Fibroblast of mammary gland (primary cell): ENCODE data around the gene DDX47.
"Not testable (repeated sequence)": the region's sequence is repeated elsewhere in the genome, so short reads cannot be mapped to it uniquely, and the experiment has no call there.

ENCODE experiments used
- DNase-seq: peaks from one replicate; pipeline ENCODE4 v3.0.0-alpha.2; 2010; ENCODE audit warnings: low read depth
- H3K4me3 ChIP-seq: 2 replicates; pipeline ENCODE4 v1.5.1; 2011; ENCODE audit warnings: low read depth, mild to moderate bottlenecking, low read length, moderate library complexity; ENCODE audit not compliant: control insufficient read depth
- CTCF ChIP-seq: conservative IDR thresholded peaks from 2 replicates; pipeline ENCODE4 v1.5.1; 2011; ENCODE audit warnings: low read depth, low read length, inconsistent platforms; ENCODE audit not compliant: control insufficient read depth, insufficient read depth

The DDX47 gene

DNA sequence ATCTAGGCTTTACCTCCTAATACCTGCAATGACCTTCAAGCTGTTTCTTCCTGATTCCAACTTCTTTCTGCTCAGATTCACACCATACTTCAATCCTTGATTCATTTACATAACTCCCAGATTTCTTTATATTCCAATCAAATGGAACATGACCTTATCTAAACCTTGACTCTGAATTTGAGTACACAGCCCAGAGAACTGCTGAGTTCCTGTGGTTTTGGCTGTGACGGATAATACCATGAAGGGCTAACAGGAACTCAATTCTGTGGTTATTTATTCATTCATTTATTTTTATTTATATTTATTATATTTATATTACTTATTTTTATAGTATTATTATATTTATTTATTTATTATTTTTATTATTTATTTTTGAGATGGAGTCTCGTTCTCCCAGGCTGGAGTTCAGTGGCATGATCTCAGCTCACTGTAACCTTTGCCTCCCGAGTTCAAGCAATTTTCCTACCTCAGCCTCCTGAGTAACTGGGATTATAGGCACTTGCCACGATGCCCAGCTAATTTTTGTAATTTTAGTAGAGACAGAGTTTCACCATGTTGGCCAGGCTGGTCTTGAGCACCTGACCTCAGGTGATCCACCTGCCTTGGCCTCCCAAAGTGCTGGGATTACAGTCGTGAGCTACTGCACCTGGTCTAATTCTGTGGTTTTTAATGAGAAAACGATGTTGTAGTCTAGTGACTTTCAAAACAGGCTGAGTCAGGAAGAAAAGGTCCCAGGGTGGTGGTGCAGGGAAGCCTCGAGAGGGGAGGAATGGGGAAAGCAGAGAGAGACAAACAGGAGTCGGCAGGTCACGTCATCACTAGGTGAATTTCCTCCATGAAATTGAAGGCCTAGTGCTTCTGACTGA is 16.0 kb upstream of the DDX47 start:
- DNase-seq = no peak
- H3K4me3 ChIP-seq = no peak overlapping the region
- TF ChIP-seq CTCF = no peak

- no peak for TF ChIP-seq CTCF
- DNase-seq = no peak
- H3K4me3 ChIP-seq = no peak overlapping the region
Observed at GRCh38 chr12:12797794-12798152, 15.4 kb upstream of the DDX47 start.

- TF ChIP-seq CTCF = no peak
- no peak for DNase-seq
- H3K4me3 ChIP-seq = no peak overlapping the region
Observed at GRCh38 chr12:12798480-12798879, 14.7 kb upstream of the DDX47 start.

DNA sequence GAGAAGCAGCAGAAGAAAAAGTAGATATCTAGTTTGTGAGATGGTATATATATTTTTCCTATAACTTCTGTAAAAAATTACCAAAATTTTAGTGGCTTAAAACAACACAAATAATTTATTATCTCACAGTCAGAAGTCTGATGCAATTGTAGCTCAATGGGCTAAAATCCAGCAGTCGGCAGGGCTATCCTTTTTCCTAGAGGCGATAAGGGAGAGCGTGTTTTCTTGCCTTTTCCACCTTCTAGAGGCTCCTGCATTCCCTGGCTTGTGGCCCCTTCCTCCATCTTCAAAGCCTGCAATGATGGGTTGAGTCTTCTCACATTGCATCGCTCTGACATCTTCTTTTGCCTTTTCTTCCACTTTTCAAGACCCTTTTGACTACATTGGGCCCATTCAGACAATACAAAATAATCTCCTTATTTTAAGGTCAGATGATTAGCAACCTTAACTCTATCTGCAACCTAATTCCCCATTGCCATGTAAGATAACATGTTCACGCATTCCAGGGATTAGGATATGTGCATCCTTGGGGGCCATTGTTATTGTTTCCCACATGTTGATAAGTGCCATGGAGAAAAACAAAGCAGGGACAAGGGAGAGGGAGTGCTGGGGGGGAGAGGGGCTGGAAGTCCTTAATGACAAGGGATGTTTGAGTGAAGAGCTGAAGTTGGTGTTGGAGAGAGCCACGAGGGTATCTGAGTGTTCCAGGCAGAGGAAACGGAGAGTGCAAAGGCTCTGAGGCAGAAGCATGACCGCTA is 13.8 kb upstream of the DDX47 start:
- H3K4me3 ChIP-seq = no peak overlapping the region

DNA sequence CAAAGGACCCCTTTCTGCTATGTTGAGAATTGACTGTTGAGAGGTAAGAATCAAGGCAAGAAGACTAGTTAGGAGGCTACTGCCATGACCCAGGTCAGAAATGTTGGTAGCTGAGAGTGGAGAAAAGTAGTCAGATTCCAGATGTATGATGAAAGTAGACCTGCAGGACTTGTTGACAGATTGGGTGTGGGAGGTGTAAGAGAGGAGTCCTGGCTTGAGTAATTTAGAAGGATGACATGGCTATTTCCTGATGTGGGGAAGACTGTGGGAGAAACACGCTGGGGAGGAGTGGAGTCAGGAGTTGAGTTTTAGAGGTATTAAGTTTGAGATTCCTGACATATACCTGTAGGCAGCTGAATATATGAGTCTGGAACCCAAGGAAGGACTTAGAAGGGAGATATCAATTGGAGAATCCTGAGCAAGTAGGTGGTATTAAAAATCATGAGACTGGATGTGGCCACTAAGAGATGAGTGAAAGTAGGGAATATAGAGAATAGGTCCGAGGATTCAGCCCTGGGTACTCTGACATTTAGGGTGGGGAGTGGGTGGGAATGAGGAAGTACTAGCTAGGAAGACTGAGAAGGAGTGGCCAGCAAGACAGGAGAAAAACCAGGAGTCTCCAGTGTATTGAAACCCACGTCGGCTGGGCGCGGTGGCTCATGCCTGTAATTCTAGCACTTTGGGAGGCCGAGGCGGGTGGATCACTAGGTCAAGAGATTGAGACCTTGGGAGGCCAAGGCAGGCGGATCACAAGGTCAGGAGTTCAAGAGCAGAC is 12.6 kb upstream of the DDX47 start:
- no peak for TF ChIP-seq CTCF
- peak; percentile 68 for DNase-seq
- H3K4me3 ChIP-seq = no peak overlapping the region

More for the DNA sequence above, 13.8 kb upstream of the DDX47 start:
- no peak for TF ChIP-seq CTCF
- DNase-seq = no peak

GRCh38 chr12:12801656-12802055 is 11.5 kb upstream of the DDX47 start:
- DNase-seq, H3K4me3 ChIP-seq: not testable (repeated sequence)
